Adrenal gland (tissue), 5 donors: ENCODE measurements around the gene RRH.
"Not testable (repeated sequence)": the region's sequence is repeated elsewhere in the genome, so short reads cannot be mapped to it uniquely, and the experiment has no call there.

Source experiments
- CTCF ChIP-seq, 6 experiments: fragments of 450-650 bp in 4 of 6; fragments of 200-600 bp in 2 of 6; sonication (generic) in 1 of 6; IDR thresholded peaks; 1 replicate in 5 of 6; 2 replicates in 1 of 6; pipeline versions ENCODE4 v1.5.1 to v1.8.0; 2016 to 2021; ENCODE audit warnings: antibody characterized with exemption in 6 of 6, mild to moderate bottlenecking in 2 of 6, moderate library complexity in 1 of 6
- POLR2A ChIP-seq, 2 donors: fragments of 450-650 bp; IDR thresholded peaks; one replicate each; pipeline ENCODE4 v1.6.1; 2017; ENCODE audit warnings: antibody characterized with exemption in 2 of 2, mild to moderate bottlenecking in 2 of 2, moderate library complexity in 1 of 2
- donor health status: DM: no; HTN: no; CAD: no.

DNA sequence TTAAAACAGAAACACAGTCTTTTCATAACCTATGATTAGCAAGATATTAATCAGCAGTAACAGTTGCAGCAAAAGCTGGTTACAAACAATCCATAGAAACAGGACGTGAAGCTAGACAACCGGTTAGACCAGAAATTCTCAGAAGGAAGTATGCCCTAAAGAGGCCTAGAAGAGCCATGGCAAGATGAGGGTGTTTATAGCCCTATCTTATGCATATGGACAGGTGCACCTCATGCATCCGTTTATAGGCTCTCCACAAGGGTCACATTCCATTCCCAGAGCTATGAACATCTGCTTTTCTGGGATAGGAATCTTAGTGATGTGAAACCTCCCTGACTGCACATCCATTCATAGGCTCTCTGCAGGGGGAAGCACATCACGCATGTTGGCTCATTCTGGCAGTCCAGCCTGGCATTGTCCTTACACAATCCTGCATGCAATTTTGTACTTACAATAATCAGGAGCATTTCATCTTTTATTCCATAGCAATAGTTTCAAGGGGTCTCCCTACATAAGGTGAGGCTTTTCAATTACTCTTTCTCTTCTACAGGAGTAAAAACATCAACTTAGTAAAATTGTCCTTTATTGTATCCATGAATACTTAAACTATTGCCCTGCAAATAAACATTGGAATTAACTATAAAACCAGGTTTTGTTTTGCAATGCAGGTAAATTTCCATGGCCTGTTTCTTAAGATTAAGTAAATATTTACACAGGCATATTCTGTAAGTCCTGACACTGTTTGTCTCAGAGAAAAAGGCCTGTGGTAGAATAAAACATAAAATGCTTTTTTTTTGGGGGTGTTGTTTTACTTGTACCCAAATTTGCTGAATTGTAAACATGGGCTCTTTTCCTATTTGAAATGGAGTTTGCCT, 31.9 kb downstream of the RRH start:
- not testable (repeated sequence) for TF ChIP-seq CTCF, POLR2A (IDR thresholded peaks at IDR 0.05)
